ENCODE data around the gene TNIP2. TPM values are rescaled to one million over a fixed set of nuclear protein-coding genes. Genes with fewer than 3 reads are reported as not detected.

Gene TNIP2
- total and polyA plus RNA-seq, 2 of the 13 experiments (the other 11 are each of a cell fraction or from before 2014, with no cell fraction given): 25.6 to 38.0 TPM

GRCh38 chr4:2792711-2793585, 36.8 kb upstream of the TNIP2 start, which contains the start of gene SH3BP2 (continued):
- TF ChIP-seq BRCA1 (CRISPR knock-in tag; IDR thresholded peaks at IDR 0.05): peak; percentile 51; the same call in 1 of the 2 replicates
- TF ChIP-seq HNRNPK (IDR thresholded peaks at IDR 0.05; ENCODE audit: low read depth, low read length, poor library complexity, severe bottlenecking): no peak
- TF ChIP-seq AKNA (CRISPR knock-in tag; IDR thresholded peaks at IDR 0.05; ENCODE audit: borderline replicate concordance): no peak
- TF ChIP-seq KDM5B (CRISPR knock-in tag; IDR thresholded peaks at IDR 0.05; ENCODE audit: borderline replicate concordance): peak; percentile 92; the same call in 1 of the 2 replicates
- peak; percentile 83 for TF ChIP-seq SALL1 (CRISPR knock-in tag; IDR thresholded peaks at IDR 0.05)
- peak; percentile 91 for TF ChIP-seq SNAPC5 (CRISPR knock-in tag; IDR thresholded peaks at IDR 0.05; ENCODE audit: borderline replicate concordance)
- TF ChIP-seq REPIN1 (CRISPR knock-in tag; IDR thresholded peaks at IDR 0.05; ENCODE audit: borderline replicate concordance, low read depth): peak; percentile 63; the same call in 1 of the 2 replicates
- TF ChIP-seq MED8 (CRISPR knock-in tag; IDR thresholded peaks at IDR 0.05; ENCODE audit: insufficient replicate concordance): peak; percentile 50
- no peak for TF ChIP-seq ZNF33B (CRISPR knock-in tag; IDR thresholded peaks at IDR 0.05)
- TF ChIP-seq YY1 (IDR thresholded peaks at IDR 0.05; ENCODE audit: insufficient read depth, insufficient replicate concordance, low read depth, low read length): peak; percentile 22
- TF ChIP-seq NCOA2 (CRISPR knock-in tag; IDR thresholded peaks at IDR 0.05): peak; percentile 47; the same call in 1 of the 2 replicates
- TF ChIP-seq NFE2 (CRISPR knock-in tag; IDR thresholded peaks at IDR 0.05): no peak
- TF ChIP-seq CEBPG (CRISPR knock-in tag; IDR thresholded peaks at IDR 0.05): no peak
- peak; percentile 87; the same call in 1 of the 2 replicates for TF ChIP-seq ZNF790 (CRISPR knock-in tag; IDR thresholded peaks at IDR 0.05; ENCODE audit: borderline replicate concordance)
- TF ChIP-seq ZNF816 (CRISPR knock-in tag; IDR thresholded peaks at IDR 0.05; ENCODE audit: borderline replicate concordance): no peak
- peak; percentile 64; the same call in 1 of the 2 replicates for TF ChIP-seq MXD4 (CRISPR knock-in tag; IDR thresholded peaks at IDR 0.05)
- 0 out of 2 replicates have a peak, but pooled peaks have one; percentile 57 for TF ChIP-seq WIZ (CRISPR knock-in tag; IDR thresholded peaks at IDR 0.05)
- TF ChIP-seq ZNF138 (CRISPR knock-in tag; IDR thresholded peaks at IDR 0.05; ENCODE audit: low read depth): peak; percentile 45; the same call in 1 of the 2 replicates
- peak; percentile 85 for TF ChIP-seq ZNF687 (CRISPR knock-in tag; IDR thresholded peaks at IDR 0.05)
- peak; percentile 76; the same call in 1 of the 2 replicates for TF ChIP-seq ZNF562 (CRISPR knock-in tag; IDR thresholded peaks at IDR 0.05; ENCODE audit: borderline replicate concordance)
